ENCODE results near the gene COL27A1.

COL27A1 gene

GRCh38 chr9:114348906-114349482 is 193.7 kb downstream of the COL27A1 start (continued):
- TF ChIP-seq, protein P1, sequence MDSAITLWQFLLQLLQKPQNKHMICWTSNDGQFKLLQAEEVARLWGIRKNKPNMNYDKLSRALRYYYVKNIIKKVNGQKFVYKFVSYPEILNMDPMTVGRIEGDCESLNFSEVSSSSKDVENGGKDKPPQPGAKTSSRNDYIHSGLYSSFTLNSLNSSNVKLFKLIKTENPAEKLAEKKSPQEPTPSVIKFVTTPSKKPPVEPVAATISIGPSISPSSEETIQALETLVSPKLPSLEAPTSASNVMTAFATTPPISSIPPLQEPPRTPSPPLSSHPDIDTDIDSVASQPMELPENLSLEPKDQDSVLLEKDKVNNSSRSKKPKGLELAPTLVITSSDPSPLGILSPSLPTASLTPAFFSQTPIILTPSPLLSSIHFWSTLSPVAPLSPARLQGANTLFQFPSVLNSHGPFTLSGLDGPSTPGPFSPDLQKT (IDR thresholded peaks at IDR 0.05; ENCODE audit: borderline replicate concordance, low read depth, low read length): no peak
- TF ChIP-seq GLI4 (tag by site-specific recombination; IDR thresholded peaks at IDR 0.05) (no peak), ZNF571 (tag by site-specific recombination; IDR thresholded peaks at IDR 0.05) (no peak), BCL11A (tag by site-specific recombination; IDR thresholded peaks at IDR 0.05; ENCODE audit: low read depth) (no peak), SALL2 (tag by site-specific recombination; IDR thresholded peaks at IDR 0.05; ENCODE audit: borderline replicate concordance) (no peak), ZNF121 (tag by site-specific recombination; IDR thresholded peaks at IDR 0.05) (no peak), KLF7 (tag by site-specific recombination; IDR thresholded peaks at IDR 0.05; ENCODE audit: borderline replicate concordance) (no peak), ZNF132 (tag by site-specific recombination; IDR thresholded peaks at IDR 0.05; ENCODE audit: borderline replicate concordance) (no peak), ZNF423 (tag by site-specific recombination; IDR thresholded peaks at IDR 0.05) (0 out of 2 replicates have a peak, but pooled peaks have one; percentile 49), SCRT2 (tag by site-specific recombination; IDR thresholded peaks at IDR 0.05) (no peak), ZIC2 (tag by site-specific recombination; IDR thresholded peaks at IDR 0.05) (peak; percentile 70), ZNF140 (tag by site-specific recombination; IDR thresholded peaks at IDR 0.05) (no peak), ZNF521 (tag by site-specific recombination; IDR thresholded peaks at IDR 0.05) (no peak), ZNF792 (tag by site-specific recombination; IDR thresholded peaks at IDR 0.05) (no peak), ZNF37A (tag by site-specific recombination; IDR thresholded peaks at IDR 0.05) (no peak), KLF1 (tag by site-specific recombination; IDR thresholded peaks at IDR 0.05) (no peak), ZNF664 (tag by site-specific recombination; IDR thresholded peaks at IDR 0.05) (no peak), YY1 (tag by site-specific recombination; IDR thresholded peaks at IDR 0.05) (no peak), ZNF10 (tag by site-specific recombination; IDR thresholded peaks at IDR 0.05) (no peak), HOXA7 (CRISPR knock-in tag; IDR thresholded peaks at IDR 0.05; ENCODE audit: borderline replicate concordance) (no peak), PRDM10 (tag by site-specific recombination; IDR thresholded peaks at IDR 0.05) (peak; percentile 84), ZSCAN16 (tag by site-specific recombination; IDR thresholded peaks at IDR 0.05) (no peak)
- TF ChIP-seq, protein P2, sequence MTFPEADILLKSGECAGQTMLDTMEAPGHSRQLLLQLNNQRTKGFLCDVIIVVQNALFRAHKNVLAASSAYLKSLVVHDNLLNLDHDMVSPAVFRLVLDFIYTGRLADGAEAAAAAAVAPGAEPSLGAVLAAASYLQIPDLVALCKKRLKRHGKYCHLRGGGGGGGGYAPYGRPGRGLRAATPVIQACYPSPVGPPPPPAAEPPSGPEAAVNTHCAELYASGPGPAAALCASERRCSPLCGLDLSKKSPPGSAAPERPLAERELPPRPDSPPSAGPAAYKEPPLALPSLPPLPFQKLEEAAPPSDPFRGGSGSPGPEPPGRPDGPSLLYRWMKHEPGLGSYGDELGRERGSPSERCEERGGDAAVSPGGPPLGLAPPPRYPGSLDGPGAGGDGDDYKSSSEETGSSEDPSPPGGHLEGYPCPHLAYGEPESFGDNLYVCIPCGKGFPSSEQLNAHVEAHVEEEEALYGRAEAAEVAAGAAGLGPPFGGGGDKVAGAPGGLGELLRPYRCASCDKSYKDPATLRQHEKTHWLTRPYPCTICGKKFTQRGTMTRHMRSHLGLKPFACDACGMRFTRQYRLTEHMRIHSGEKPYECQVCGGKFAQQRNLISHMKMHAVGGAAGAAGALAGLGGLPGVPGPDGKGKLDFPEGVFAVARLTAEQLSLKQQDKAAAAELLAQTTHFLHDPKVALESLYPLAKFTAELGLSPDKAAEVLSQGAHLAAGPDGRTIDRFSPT (tag by site-specific recombination; IDR thresholded peaks at IDR 0.05): no peak
- TF ChIP-seq, protein P3, sequence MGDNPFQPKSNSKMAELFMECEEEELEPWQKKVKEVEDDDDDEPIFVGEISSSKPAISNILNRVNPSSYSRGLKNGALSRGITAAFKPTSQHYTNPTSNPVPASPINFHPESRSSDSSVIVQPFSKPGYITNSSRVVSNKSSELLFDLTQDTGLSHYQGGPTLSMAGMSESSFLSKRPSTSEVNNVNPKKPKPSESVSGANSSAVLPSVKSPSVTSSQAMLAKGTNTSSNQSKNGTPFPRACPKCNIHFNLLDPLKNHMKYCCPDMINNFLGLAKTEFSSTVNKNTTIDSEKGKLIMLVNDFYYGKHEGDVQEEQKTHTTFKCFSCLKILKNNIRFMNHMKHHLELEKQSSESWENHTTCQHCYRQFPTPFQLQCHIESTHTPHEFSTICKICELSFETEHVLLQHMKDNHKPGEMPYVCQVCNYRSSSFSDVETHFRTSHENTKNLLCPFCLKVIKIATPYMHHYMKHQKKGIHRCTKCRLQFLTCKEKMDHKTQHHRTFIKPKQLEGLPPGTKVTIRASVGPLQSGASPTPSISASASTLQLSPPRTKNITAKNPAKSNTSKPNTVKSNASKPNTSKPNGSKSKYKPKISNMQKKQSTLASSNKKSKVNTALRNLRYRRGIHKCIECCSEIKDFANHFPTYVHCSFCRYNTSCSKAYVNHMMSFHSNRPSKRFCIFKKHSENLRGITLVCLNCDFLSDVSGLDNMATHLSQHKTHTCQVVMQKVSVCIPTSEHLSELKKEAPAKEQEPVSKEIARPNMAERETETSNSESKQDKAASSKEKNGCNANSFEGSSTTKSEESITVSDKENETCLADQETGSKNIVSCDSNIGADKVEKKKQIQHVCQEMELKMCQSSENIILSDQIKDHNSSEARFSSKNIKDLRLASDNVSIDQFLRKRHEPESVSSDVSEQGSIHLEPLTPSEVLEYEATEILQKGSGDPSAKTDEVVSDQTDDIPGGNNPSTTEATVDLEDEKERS (tag by site-specific recombination; IDR thresholded peaks at IDR 0.05): no peak
- TF ChIP-seq, protein P4, sequence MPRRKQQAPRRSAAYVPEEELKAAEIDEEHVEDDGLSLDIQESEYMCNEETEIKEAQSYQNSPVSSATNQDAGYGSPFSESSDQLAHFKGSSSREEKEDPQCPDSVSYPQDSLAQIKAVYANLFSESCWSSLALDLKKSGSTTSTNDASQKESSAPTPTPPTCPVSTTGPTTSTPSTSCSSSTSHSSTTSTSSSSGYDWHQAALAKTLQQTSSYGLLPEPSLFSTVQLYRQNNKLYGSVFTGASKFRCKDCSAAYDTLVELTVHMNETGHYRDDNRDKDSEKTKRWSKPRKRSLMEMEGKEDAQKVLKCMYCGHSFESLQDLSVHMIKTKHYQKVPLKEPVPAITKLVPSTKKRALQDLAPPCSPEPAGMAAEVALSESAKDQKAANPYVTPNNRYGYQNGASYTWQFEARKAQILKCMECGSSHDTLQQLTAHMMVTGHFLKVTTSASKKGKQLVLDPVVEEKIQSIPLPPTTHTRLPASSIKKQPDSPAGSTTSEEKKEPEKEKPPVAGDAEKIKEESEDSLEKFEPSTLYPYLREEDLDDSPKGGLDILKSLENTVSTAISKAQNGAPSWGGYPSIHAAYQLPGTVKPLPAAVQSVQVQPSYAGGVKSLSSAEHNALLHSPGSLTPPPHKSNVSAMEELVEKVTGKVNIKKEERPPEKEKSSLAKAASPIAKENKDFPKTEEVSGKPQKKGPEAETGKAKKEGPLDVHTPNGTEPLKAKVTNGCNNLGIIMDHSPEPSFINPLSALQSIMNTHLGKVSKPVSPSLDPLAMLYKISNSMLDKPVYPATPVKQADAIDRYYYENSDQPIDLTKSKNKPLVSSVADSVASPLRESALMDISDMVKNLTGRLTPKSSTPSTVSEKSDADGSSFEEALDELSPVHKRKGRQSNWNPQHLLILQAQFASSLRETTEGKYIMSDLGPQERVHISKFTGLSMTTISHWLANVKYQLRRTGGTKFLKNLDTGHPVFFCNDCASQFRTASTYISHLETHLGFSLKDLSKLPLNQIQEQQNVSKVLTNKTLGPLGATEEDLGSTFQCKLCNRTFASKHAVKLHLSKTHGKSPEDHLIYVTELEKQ (tag by site-specific recombination; IDR thresholded peaks at IDR 0.05; ENCODE audit: borderline replicate concordance): no peak
- TF ChIP-seq, protein P5, sequence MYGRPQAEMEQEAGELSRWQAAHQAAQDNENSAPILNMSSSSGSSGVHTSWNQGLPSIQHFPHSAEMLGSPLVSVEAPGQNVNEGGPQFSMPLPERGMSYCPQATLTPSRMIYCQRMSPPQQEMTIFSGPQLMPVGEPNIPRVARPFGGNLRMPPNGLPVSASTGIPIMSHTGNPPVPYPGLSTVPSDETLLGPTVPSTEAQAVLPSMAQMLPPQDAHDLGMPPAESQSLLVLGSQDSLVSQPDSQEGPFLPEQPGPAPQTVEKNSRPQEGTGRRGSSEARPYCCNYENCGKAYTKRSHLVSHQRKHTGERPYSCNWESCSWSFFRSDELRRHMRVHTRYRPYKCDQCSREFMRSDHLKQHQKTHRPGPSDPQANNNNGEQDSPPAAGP (tag by site-specific recombination; IDR thresholded peaks at IDR 0.05): no peak

Measured in HEK293 (cell line).